ELF-1 (cell line): Measurements from ENCODE around the gene GRIK3.

Source experiments
- DNase-seq: peaks from one replicate; pipeline ENCODE4 v3.0.0-alpha.2; 2016; ENCODE audit warnings: low read depth, low spot score

GRIK3 gene

DNA sequence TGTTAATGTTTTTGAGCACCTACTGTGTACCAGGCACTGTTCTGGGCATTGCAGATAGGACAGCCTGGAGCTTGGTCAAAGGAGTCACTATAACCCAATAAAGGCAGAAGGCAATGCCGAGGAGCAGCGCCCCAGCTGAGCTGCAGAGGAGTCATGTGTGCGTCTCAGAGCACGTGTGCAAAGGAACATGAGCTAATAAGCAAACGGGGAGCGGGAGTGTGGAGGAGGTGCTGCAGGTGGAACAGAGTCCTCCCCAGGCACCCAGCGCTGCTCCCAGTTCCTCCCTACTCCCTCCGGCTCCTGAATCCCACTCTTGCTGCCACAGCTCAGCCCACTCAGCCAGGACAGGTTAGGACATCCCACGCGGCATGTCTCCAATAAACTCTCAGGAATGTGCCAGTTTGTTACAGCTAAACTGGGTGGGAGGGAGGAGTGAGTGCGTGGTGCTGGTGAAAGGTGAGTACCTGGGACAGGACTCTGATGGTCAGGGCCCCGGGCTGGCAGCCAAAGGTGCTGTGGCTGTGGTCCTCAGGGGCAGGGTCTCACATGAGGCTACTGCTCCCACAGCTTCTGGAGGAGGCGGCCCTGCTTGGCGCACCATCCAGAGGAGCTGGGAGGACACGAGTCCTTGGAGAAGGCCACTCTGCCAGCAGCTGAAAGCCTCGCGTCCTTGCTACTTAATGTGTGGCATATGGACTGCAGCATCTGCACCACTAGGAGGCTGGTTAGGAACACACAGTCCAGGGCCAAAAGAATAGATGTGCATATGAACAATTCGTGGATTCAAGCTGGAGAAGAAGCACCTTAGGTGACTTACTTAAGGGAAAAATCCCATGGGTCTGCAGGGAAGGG, 52.3 kb downstream of the GRIK3 start:
- no peak for DNase-seq

DNA sequence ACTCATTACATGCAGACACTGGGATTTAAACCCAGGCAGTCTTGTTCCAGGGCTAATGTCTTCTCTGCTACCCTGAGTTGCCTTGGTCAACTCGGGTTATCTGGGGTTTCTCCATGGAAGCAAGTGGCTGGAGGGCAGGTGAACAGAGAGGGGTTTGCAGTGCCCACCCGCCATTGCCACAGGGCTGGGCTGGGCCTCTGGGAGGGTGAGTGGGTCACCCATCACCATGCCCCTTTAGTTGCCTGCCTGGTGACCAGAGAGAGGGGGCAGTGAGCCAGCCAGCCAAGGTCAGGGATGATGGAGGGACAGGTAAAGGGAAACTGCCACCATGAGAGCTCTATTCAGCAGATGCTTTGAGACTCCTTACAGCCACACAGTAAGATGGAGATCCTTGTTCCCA, 53.2 kb downstream of the GRIK3 start:
- no peak for DNase-seq

DNA sequence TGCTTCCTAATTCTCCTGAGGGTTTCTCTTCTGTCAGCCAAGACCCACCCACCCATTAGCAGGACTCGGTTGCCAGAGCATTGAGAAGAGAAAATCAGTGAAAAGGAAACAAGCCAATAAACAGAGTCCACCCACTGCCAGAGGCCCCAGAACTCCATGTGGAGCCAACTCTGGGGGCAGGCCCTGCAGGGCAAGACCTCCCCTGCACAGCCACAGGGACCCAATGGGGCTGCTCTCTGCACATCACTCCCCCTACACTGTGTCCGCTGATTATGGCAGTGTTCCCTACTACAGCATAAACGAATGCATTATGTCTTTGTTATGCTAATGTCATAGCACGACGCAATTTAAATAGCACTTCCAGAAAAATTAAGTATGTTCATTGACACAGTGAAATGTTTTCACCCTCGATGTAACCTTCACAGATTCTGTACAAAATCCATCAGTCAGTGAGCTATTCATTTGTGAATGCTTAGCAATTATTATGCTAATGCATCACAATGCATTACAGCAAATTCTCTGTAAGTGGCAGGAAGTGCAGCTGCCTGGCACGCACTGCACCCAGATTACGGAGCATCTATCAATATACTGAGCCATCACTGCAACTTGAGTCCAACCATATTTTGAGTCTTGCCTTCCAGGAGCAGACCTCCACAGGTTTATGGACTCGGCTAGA, 56.4 kb downstream of the GRIK3 start:
- DNase-seq: no peak

DNA sequence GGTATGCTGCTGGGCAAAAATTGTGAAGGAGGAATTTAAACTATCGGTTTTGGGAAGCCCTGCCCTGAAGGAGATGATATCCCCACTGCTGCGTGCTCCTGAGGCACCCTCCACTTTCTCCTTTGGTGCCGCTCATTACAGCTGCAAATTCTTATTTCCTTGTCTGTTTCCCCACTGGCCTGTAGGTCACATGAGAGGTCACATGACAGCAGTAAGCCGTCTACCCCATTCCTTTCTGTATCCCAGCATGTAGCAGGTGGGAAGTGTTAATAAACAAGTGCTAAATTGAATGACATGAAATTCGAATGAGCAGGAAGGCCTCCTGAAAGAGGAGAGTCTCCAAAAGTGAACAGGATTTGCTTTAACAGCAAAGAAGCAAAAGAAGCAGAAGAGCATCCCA, 58.7 kb downstream of the GRIK3 start:
- no peak for DNase-seq

DNA sequence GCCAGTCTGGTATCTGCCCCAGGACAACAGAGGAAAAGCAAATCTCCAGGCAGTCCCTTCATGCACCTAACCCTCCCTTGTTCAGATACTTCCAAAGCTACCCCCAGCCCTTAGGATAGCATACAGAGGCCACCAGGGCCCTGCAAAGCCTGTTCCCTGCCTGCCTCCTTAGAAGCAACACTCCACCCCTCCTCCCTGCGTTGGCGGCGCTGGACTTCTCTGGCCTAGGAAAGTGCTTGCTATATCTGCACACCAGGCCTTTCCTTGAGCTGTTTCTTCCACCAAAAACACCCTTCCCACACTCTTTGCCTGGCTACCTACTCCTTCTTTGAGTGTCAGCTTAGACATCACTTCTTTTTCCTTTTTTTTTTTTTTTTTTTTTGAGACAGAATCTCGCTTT, 61.3 kb downstream of the GRIK3 start:
- DNase-seq: no peak

DNA sequence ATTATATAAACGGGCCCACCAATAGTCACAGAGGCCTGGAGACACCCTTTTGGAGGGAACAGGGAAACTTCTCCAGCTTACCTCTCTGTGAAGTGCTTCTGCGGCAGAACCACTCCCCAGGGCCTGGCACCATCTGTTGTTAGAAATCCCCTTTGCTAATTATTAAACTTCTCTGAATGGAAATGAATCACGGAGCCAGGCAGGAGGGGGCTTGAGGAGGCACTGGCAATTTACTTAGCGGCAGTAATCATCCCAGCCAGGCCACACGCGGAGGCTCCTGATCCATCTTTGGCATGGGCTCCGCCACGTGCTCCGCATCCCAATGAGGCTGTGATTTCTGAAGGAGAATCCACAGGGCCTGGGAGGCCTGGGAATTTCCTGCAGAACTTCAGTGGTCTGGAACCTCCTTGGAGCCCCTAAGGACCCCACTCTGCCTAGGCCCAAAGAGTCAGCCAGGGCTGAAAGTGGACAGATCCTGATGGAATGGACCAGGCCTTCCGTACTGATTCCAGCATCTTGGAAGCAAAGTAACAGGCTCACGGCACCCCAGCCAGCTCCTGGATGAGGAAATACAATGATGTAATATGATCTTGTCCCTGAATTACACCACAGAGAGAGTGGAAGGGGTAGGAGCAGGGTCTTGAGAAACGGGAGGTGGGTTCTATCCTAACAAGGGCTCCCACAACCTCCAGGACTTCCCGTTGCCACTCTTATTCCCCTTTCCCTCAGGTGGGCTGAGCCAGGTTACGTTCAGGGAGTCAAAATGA, 62.3 kb downstream of the GRIK3 start:
- DNase-seq: no peak

DNA sequence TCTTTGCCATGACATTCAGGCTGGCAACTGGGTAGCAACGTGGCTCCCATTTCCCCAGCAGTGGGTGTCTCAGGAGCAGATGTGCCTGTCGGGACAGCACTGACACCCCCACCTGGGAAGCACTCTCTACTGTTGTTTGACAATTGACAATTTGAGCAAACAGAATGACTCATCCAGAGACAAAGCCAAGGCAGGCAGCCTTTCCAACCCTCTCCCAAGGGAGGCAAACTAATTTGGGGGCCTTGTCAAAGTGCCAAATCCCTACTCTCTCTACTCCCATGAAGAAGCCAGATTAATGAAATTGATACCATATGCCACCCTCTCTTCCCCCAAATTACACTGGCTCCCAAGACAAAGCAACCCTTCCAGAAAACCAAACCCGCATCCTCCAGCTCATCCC, 65.6 kb downstream of the GRIK3 start:
- no peak for DNase-seq

DNA sequence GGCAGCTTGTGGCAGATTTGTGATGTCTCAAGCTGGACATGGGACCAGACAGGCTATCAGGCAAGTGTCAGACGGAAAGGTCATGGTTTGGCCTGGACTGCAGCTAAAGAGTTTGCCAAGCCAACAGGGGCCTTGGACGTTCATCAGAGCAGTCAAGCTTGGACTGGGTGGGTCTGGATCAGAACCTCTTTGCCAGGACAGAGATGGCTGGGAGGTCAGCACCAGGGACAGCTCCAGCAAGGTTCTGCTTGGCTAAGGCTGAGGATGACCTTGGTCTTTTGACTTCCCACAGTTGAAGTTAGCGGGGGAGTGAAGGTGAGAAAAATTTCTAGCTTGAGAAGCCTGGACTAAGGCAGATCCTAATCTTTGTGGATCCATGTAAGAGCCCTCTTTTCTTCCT, 68.1 kb downstream of the GRIK3 start:
- peak; percentile 42 for DNase-seq

DNA sequence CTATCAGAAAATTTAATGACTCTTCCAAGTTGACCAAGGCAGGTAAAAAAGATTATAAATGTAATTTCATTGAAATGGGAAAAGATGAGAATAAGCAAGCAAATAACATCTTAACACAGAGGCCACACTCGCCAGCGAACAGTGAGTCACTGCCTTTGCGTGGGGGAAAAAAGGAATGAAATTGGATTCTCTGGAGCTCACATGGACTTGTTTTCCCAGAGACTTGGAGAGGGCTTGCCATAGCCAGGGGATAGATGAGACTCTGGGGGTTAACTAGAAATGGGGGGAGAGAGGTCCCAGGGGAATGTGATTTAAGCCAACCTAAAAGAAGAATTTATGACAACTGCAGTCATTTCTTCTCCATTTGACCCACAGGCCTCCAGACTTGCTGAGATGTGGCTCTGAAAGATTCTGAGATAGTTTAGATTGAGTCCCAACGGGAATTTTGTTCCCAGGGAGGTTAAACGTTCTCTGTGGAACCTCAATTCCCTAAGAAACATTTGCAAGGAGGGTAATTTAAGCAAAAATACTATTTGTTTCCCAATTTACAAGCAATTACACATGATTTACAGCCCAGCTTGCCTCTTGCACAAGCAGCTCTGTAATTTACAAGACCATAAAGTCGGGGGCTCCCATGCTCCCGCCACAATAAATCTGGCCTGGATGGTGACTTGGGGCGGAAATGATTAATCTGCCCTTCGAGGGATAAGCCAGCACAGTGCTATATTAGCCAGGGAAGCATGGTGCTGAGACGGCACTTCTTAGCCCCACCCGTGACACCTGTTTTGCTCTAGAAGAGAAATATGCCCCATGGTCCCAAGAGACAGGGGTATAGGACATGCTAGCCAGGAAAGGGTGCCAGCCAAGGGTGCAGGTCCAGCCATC, 68.8 kb downstream of the GRIK3 start:
- no peak for DNase-seq

DNA sequence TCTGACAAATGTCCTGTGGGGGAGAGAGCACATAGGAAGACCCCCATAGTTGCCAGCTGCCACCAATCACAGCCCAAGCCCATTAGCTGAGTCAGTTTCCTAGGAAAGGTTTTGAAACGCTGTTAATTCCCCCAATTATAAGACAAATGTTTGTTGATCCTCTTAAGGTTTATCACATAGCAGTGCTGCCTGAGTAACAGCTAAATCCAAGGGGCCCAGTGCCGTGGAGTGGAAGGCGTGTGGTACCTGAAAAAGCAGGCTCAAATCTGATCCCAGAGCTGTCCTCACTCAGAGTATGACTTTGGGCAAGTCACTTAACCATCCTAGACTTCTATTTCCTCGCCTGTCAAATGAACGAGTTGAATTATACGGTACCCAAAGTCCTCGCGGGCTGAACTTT, 69.5 kb downstream of the GRIK3 start:
- no peak for DNase-seq

DNA sequence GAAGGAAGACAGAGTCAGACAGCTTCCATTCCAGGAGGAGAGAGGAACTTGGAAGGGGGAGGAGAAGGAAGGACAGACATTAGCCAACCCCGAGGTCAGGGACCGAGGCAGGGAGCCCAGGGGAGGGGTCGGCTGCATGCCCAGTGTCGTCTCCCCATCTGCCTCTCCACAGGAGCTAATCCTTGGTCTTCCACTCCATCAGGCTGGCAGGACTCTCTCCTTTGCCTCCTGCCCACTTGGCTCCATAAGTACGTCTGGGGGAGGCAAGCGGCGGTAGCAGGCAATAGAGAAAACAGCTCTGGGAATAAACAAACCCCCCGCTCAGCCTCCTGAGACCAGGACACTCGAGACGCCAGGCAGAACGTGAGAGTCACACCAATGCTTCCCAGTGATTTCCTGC, 71.3 kb downstream of the GRIK3 start:
- DNase-seq: no peak

DNA sequence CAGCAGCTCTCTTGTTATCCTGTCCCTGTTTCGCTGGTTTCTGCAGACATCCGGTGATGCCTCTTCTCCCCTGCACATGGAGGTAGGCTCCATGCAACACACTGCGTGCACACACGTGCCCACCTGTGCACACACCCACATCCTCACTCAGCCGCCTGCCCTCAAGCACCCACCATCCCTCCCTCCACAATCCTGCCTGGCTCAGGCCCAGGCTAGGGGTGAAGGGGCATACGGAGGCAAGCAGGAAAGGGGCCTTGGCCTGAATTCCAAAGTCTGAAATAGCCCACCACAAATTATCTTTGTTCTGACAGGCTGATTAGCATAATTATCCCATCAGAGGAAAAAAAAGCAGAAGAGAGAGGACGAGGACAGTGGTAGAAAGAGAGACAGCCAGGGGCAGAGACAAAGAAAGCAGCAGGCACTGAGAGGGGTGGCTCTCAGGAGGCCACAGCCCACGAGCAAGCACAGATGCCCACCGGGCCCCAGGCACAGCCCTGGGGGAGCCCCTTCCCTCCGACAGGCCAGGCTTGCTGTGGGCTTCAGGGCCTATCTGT, 73.2 kb downstream of the GRIK3 start:
- DNase-seq: no peak

DNA sequence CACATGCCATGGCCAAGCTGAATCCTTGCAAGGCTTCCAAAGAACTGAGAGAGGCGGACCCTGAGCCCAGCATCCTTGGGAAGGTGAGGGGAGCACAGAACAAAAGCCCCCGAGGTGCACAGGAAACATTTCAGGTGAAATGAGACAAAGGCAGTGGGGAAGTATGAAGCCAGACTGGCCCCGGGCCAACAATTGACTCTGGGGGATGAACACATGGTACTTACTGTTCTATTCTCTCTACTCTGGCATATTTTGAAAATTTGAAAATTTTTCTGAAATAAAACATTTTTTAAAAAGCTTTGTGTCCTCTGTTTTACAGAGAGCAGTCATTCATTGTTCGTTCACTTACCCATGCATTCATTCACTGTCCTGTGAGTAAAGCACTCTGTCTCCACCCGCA, 77.7 kb downstream of the GRIK3 start:
- no peak for DNase-seq

DNA sequence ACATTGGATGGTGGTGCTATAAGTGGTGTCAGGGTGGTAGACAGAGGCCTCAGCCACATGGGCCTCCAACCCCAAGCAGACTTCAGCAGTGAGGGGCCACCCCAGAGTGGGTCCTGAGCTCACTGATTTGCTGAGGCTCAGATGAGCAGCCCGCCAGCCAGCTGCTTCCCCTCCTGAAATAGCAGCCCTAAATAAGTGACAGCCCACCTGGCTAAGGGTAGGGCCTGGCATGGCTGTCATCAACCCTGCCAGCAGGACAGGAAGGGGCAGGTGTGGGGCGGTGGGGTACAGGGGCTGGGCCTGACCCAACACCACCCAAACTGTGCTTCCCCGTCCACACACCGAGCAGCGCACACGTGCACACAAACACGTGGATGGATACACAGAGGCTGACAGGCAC, 79.3 kb downstream of the GRIK3 start:
- no peak for DNase-seq

DNA sequence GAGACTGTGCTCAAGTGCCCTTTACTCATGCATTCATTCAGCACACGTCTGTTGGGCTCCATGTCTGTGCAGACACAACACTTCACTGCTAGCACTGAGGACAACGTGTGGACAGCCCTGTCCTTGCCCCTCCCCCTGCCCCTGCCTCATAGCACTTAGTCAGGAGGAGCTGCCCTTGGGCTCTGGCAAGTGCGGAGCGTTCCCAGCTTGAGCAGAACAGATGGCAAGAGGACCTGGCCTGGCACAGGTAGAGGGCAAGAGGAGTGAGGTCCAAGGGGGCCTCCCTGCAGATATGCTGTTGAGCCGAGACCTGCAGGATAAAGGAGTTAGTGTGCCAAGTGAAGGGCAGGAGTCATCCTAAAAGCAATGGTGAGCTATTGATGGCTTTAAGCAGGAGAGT, 81.3 kb downstream of the GRIK3 start:
- no peak for DNase-seq

DNA sequence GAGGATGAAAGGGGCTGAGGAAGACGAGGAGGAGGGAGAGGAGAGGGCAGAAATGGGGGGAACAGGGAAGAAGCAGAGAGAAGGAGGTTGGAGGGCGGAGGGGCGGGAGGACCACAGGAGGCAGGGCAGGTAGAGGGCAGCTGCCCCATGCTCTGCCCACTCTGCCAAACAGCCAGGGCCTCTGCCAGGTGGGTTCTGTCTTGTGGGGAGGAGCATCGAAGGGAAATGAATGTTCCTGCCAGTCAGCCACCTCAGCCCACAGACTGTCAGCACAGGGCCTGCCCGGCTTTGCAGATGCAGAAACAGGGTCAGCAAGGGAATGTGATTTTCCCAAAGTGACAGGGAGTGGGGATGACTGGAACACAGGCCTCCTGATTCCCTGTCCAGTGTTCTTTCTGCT, 82.6 kb downstream of the GRIK3 start:
- no peak for DNase-seq

DNA sequence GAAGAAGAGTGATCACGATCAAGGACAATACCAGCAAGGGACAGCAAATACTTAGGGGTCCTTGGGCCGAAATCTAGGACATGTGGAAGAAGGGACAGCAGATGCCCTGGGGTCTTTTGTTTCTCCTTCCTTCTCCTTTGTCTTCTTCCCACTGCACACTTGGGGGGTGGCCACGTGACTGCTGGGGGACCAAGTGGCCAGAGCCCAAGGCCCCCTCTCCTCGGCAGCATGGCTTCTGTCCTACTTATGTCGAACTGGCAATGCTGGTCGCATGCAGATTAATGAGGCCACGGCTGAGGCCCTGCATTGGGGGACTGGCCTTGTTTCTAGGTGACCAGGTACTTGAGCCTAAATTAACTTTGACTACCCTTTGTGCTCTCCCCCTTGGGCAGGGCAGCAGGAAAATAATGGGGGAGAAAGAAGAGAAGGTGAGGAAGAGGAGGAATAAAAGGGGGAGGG, 83.0 kb downstream of the GRIK3 start:
- DNase-seq: no peak

DNA sequence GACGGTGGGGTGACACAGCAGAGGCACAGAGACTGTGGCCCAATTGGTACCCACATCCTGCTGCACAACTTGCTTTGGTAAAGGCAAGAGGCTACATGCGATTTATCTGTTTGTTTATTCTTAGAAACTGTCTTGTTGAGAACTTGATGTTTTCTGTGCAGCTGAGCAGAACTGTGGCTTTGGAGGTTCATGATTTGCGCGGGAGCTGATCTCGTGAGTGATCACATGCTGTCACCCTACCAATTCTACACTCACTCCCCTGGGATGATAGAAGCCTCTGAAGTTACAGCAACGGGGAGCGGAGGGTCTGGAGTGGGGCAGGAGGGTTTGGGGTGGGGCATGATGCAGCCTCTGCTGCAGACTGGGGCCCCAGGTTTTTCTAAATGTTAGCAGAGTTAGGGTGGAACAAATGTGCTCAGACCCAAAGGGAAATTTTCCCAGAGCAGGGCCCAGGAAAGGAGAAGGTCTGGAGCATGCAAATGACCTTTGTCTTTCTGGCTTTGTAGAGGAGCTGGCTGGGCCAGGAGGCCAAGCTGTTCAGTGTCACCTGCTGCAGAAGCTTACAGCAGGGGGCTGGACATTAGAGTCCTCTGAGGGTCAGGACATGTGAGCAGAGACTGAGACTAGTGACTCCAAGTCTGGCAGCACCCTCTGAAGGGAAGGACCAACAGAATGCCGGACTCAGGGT, 83.6 kb downstream of the GRIK3 start:
- DNase-seq: no peak

DNA sequence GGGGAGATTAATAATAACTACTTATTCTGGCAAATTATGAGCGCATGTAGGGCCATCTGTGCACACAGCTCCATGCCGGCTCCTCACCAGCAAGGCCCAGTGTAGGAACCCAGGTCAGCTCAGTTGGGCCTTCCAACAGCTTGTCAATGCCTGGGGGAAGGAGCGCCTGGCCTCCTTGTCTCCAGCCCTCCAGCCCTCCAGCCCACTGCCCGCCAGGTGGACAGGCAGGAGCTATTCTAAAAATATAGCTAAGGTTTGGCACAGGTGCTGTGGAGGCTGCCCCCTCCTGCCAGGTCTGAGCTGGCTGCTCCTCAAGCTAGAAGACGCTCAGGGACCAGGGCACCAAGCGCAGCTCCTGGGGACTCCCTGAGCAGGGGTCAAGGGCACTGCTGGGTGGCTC, 85.7 kb downstream of the GRIK3 start:
- no peak for DNase-seq

DNA sequence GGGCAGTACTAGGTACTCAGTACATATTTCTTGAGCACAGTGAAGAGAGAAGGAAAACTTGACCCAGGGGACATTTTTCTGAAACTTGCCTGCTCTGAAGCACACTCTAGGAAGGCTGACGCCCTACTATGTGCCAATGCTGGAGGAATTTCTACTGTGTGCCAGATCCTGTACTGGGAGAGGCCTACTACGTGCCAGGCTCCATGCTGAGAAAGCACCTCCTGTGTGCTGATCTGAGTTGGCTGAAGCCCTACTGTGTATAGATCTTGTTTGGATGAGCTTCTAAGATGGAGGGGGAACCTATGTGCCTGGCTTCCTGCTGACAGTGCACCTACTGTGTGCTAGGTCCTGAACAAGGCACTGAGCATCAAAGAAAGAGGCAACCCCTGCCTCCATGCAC, 86.2 kb downstream of the GRIK3 start:
- no peak for DNase-seq

DNA sequence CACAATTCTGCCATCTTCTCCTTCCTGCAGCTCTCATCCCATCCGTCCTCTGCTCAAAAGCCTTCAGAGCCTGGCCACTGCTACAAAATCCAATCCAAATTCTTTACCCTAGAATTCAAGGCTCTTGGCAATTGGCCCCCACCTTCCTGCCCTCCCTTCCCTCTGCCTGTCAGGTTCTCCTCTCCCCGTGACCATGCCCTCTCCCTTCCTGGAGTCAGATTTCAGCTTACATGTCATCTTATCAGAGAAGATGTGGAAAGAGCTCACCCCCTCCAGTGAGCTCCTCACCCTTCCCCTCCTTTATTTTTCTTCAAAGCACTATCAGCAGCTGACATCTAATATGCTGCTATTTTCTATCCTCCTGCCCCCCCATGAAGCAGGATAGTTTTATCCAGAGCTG, 86.9 kb downstream of the GRIK3 start:
- DNase-seq: no peak
